NCI-H1694 treated with DMSO at 0.1 percent for 48 hours (cell line): ENCODE measurements around the gene ZWILCH.
"Not testable (repeated sequence)": the region's sequence is repeated elsewhere in the genome, so short reads cannot be mapped to it uniquely, and the experiment has no call there.

Experiments
- DNase-seq: peaks from one replicate; lab custom pipeline; 2025; lab: John Stamatoyannopoulos, UW

ZWILCH gene

GRCh38 chr15:66488525-66488924 lies 16.6 kb upstream of the ZWILCH start:
- DNase-seq, result no peak

GRCh38 chr15:66489179-66489791 lies 15.8 kb upstream of the ZWILCH start:
- DNase-seq, result no peak

- no peak for DNase-seq
These were observed 13.3 kb upstream of the ZWILCH start for GRCh38 chr15:66491846-66492245.

- DNase-seq, result no peak
These were observed 10.9 kb upstream of the ZWILCH start for GRCh38 chr15:66494262-66494661.

DNA sequence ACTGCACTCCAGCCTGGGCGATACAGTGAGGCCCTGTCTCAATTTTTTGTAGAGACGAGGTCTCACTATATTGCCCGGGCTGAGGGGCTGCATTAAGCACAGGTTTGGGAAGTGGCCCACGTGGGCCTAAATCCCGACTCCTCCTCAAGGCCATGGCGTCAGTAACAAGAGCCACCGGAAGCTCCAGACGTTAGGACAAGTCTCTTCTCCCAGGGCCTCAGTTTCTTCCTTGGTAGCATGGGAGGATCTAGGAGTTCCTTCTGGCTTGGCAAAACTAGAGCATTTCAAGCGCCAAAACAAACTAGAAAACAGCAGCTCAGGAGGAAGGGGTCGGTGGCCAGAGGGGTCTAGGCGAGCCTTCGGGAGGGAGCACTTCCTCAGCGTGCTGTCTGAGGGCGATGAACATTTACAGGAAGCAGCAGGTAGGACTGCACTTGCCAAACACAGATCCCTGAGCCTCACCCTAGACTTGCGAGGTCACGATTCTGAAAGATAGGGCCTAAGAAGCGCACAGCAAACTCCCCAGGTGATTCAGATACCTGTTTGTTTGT lies 8.1 kb upstream of the ZWILCH start:
- DNase-seq, result no peak

DNA sequence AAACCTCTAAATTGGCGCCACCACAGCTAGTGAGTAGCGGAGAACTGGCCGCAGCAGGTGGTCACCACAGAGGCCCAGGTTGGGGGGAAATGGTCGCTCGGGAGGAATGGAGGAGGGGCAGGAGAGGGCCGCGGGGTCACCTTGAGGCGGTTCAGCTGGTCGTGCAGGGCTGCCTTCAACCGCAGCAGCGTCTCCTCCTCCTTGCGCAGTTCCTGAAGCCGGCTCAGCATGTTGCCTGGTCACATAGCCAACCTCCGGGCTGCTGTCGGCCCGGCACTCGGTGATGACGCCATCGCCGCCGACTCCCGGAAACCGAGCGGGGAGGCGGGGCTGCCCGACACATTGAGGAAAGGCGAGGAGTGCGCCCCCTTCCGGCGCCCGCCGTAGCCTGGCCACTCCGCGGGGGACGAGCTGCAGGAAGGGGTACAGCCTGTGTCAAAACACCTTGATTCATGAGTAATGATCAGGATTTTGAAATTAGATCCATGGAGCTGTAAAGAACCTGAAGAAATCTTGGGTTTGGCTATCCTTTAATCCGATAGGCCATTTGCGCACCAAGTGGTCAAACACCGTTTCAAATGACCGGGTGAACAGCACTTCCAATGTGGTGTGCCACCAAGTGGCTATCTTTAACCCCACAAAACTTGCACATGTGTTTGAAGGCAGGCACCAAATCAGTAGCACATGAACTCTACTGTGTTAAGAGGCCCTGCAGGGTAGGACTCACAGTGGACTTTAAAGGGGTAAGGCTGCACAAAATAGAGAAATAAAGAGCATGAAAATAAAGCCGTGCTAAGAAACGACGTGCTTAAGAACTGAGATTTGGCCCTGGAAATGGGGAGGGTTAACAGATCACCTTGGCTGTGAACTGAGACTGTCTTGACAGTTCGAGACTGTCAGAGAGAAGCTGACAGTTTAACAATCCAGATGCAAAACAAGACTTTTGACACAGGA lies 7.3 kb upstream of the ZWILCH start, which contains the start of gene SNAPC5:
Gene SNAPC5 (minus strand): TSS at position 261 of the 954 bp plus-strand sequence. CDS start 31 bp downstream, at position 230.
- DNase-seq, result peak; percentile 77

GRCh38 chr15:66498501-66499386 lies 6.4 kb upstream of the ZWILCH start:
- peak; percentile 17 for DNase-seq

GRCh38 chr15:66500346-66500745 lies 4.8 kb upstream of the ZWILCH start:
- not testable (repeated sequence) for DNase-seq

DNA sequence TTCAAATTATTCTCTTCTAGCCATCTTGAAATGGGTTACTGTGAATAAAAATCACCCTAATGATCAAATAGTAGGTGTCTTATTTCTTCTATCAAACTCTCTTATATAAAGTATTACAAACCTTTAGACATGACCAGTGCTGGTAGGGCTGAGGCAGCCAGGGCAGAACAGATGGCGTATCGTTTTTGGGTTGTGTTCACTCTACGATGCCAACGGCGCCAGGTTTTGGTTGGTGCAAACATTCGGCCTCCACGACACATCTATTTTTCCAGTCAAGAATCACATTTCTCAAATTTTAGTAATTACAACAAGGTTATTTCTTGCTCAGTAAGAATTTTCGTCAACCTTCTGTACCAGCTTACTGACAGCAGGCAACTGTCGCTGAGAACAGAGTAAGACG lies 2.6 kb upstream of the ZWILCH start:
- peak; percentile 16 for DNase-seq

- DNase-seq, result not testable (repeated sequence)
These were observed 2.0 kb upstream of the ZWILCH start for GRCh38 chr15:66503041-66503648.

GRCh38 chr15:66503780-66504562 lies 1.2 kb upstream of the ZWILCH start:
- DNase-seq, result no peak

DNA sequence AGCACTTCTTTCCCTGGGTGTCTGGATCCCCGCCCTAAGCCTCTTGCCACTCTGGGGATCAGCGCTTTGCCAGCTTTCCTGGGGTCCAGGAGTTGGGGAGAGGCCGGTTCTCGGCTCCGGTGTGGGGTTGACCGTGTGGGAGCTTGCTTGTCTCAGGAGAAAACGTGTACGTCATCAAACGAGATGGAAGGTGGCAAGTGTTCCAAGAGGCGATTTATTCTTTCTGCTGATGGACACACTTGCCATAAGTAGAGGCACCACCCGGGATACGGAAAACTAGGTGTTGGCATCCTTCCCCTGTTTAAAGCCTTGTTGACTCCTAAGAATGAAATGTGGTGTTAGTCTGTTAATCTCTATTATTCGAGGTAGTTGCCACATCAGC lies 295 bp downstream of the ZWILCH start:
- no peak for DNase-seq

DNA sequence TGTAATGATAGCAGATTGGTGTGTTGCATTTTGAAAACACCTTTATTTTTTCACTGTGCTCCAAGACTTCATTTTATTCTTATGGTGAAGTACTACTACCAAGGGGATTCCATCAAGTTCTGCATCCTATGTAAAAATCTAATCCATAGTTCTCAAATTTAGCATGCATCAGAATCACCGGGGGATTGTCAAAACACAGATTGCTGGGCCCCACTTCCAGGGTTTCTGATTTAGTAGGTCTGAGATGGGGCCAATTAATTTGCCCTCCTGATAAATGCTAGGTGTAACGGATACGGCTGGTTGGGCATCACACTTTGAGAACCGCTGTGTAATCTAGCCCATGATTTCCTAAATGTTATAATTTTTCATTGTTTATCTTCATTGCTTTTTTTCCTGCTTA lies 692 bp downstream of the ZWILCH start:
- DNase-seq, result no peak

- no peak for DNase-seq
These were observed 3.3 kb downstream of the ZWILCH start for GRCh38 chr15:66508293-66508883.

DNA sequence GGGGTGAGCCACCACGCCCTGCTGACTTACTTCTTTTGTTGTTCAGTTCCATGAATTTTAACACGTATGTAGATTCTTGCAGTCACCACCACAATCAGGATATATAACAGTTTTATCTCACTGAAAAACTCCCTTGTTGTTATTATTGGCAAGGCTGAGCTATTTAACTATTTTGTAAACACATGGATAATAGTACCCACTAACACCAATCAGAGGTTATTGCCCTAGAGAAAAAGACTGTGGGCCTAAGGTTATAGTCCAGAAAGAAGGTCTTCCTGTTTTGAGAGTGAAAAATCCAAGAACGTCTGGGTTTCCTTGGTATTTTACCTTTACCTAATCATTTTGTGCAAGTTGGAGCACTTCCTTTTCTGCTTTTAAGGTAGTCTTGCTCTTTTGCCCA lies 9.5 kb downstream of the ZWILCH start:
- DNase-seq, result no peak

DNA sequence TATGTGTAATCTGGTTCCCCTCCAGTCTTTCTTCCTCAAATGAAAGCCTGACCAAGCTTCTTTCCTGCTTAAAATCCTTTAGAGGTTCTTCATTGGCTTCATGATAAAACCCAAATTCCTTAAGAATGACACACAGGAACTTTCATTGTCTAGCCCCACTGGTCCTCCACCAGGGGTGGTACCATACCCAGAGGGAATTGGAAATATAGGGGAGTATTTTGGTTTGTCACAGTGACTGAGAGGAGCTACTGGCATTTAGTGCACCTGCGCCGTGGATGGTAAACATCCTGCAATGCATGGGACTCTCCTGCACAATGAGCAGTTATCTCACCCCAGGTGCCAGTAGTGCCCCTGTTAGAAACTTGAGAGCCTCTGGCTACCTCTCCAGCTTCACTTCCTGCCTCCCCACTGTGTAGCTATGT lies 10.8 kb downstream of the ZWILCH start:
- no peak for DNase-seq

DNA sequence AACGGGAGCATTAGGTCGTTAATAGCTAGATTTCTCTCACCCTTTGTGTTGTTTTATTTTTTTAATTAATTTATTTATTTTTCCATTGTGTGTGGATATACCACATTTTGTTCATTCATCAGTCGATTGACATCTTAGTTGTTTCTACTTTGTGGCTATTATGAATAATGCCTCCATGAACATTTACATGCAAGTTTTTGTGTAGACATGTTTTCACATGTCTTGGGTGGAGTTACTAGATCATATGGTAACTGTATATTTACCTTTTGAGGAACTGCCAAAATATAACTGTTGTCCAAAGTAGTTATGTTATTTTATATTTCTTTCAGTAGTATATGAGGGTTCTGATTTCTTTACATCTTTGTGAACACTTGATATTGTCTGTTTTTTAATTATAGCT lies 18.8 kb downstream of the ZWILCH start:
- DNase-seq, result no peak

DNA sequence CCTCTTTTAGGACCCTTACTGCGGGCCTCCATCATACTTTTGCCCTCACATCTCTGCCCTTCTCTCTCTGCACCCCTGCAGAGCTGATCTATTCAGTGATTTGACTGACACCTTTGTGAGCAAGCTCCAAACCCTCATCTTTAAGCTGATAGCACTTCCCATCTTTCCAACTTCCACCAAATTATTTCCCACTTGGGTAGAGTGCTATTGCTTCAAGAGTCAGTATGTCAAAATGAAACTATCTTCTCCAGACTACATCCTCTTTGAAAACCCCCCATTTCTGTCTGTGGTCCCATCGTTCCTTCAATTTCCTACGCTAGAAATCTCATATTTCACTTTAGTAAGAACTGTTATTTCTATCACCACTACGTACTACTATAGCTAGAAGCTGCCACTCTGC lies 19.7 kb downstream of the ZWILCH start:
- no peak for DNase-seq

DNA sequence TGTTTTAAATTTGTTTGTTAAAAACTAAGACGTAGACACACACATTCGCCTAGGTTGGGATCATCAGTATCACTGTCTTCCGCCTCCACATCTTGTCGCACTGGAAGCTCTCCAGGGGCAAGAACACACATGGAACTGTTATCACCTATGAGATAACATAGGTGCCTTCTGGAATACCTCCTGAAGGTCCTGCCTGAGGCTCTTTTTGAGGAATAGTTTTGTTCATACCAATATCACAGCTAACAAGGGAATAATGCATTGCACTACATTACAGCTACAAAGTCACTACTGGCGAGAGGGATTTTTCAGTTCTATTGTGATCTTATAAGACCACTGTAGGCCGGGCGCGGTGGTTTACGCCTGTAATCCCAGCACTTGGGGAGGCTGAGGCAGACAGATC lies 29.9 kb downstream of the ZWILCH start:
- no peak for DNase-seq

DNA sequence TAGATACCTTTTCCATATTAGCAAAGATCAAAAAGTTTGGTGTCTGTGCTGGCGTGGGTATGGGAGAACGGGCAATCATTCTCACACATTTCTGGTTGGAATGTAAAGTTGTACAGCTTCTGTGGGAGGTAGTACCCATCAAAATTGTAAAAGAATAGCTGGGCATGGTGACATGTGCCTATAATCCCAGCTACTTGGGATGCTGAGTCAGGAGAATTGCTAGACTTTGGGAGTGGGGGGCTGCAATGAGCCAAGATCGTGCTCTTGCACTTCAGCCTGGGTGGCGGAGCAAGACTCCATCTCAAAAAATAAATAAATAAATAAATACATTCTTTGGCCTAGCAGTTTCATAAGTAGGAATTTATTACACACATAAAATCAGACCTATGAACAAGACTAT lies 37.8 kb downstream of the ZWILCH start:
- no peak for DNase-seq
